Activated CD4-positive, alpha-beta T cell treated with anti-CD3 and anti-CD28 coated beads, Interleukin-2, amount 10 ng/mL, durations not matched to agents 24 days and 14 days (primary cell): ENCODE results near the gene PTPN6. TPM values are rescaled to one million over a fixed set of nuclear protein-coding genes. Genes with fewer than 3 reads are reported as not detected.
"Not testable (repeated sequence)": the region's sequence is repeated elsewhere in the genome, so short reads cannot be mapped to it uniquely, and the experiment has no call there.

Source experiments
- DNase-seq: peaks from one replicate; pipeline ENCODE4 v3.0.0; 2022
- H3K27ac Mint-ChIP-seq: one replicate; pipeline ENCODE4 v1.8.0; 2022; ENCODE audit warnings: mild to moderate bottlenecking, mixed read lengths
- H3K27me3 Mint-ChIP-seq: one replicate; pipeline ENCODE4 v1.8.0; 2022; ENCODE audit warnings: mixed read lengths
- H3K36me3 Mint-ChIP-seq: one replicate; pipeline ENCODE4 v1.8.0; 2022; ENCODE audit warnings: low read depth, mild to moderate bottlenecking, mixed read lengths
- H3K4me1 Mint-ChIP-seq: one replicate; pipeline ENCODE4 v1.8.0; 2021; ENCODE audit warnings: mixed read lengths
- H3K4me3 Mint-ChIP-seq: one replicate; pipeline ENCODE4 v1.8.0; 2022; ENCODE audit warnings: mild to moderate bottlenecking, moderate library complexity, mixed read lengths
- H3K9me3 Mint-ChIP-seq: one replicate; pipeline ENCODE4 v1.8.0; 2021; ENCODE audit warnings: mixed read lengths
- intact Hi-C: fragments of 100-400 bp; cut with micrococcal nuclease; formaldehyde crosslinking; loops from one replicate; pipeline ENCODE4 v1.15.1; 2023
- total RNA-seq: library from RNA; stranded (reverse); gene quantifications from 2 replicates; pipeline ENCODE4 v1.2.3, GENCODE V29; 2022

Gene PTPN6
- 349 and 355 TPM in 2 replicates for total RNA-seq

DNA sequence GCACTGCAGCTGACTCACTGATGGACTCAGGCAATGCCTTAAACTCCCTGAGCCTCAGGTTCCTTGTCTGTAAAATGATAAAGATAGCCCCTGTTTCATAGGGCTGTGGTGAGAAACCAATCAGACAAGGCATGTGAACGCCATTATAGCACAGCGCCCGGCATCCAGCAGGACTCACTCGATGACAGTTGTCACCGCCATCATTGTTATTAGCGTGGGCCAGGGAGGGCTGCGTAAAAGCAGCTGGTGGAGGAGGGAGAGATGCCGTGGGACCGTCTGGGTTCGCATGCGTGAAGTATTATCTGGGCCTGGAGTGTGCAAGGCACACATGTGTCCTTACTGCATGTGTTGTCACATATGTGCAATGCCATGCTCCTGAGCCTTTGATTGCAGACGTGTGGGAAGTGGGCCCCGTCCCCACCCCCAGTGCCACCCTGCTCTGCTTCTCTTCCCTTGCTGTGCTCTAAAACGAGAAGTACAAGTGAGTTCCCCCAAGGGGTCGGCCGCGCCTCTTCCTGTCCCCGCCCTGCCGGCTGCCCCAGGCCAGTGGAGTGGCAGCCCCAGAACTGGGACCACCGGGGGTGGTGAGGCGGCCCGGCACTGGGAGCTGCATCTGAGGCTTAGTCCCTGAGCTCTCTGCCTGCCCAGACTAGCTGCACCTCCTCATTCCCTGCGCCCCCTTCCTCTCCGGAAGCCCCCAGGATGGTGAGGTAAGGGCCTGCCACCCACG lies at the start of gene PTPN6:
TSS of gene PTPN6 (plus strand) at position 546 of the 730 bp plus-strand sequence. CDS start at position 703, 157 bp downstream.
- DNase-seq: peak; percentile 88
- Mint-ChIP-seq H3K9me3 (no peaks in the 10 kb centered on the region), H3K36me3 (peaks cover 51% of the 10 kb centered on the region), H3K4me3 (peak within 1 kb of the TSS; percentile 96), H3K4me1 (peaks cover 68% of the 10 kb centered on the region), H3K27me3 (no peaks in the 10 kb centered on the region), H3K27ac (peak within 1 kb of the TSS; percentile 96)
- intact Hi-C loops: loop anchor here (1.0 to 5.0 kb wide), 2 partner anchors 19 to 499 kb away; partner anchors contain the start of genes EMG1, PHB2 and TAPBPL

DNA sequence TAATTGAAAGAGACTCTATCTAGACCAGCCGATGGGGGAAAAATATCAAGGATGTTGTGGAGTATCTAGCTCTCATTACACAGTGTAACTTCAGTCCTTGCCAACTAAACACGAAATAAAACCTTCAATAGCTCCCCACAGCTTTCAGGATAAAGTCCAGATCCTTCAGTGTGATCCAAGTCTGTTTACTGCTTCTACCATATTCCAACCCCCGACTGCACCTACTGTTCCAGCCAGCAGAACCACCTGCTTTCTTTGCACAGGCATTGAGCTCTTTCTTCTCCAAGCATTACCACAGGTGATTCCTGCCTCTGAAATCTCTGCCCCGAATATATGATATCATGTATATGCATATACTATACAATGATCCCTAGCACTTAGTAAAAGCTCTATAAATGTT lies 48.7 kb upstream of the PTPN6 start:
- no peaks in the 10 kb centered on the region for H3K9me3 Mint-ChIP-seq
- peaks cover 8% of the 10 kb centered on the region for H3K4me1 Mint-ChIP-seq
- no peak for DNase-seq
- intact Hi-C loops: no loop called here
- H3K27ac Mint-ChIP-seq: no peak overlapping the region
- no peak overlapping the region for H3K4me3 Mint-ChIP-seq
- H3K27me3 Mint-ChIP-seq: no peaks in the 10 kb centered on the region
- H3K36me3 Mint-ChIP-seq: no peaks in the 10 kb centered on the region

DNA sequence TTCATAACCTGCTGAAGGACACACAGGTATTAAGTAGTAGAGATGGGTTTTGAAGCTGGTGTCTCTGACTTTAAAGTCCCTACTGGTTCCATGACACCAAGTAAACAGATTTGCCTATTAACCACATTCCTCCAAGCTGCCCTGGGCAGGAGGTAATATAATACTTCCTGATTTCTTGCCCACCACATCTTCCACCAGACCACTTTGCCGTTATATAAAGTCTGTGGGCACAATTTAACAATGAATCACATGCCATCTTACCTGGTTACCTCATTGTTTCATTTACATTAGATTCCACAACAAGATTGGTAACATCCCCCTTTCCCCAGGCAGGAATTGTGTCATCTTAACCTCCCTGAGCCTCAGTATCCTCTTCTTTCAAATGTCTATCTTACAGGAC lies 47.4 kb upstream of the PTPN6 start:
- DNase-seq: no peak
- intact Hi-C loops: loop anchor here (1.0 kb wide), 3 partner anchors 12 to 30 kb away; partner anchors contain the start of gene SPSB2
- Mint-ChIP-seq H3K27ac (no peak overlapping the region), H3K36me3 (no peaks in the 10 kb centered on the region), H3K27me3 (peaks cover 2% of the 10 kb centered on the region), H3K4me1 (peaks cover 8% of the 10 kb centered on the region), H3K4me3 (no peak overlapping the region), H3K9me3 (no peaks in the 10 kb centered on the region)

DNA sequence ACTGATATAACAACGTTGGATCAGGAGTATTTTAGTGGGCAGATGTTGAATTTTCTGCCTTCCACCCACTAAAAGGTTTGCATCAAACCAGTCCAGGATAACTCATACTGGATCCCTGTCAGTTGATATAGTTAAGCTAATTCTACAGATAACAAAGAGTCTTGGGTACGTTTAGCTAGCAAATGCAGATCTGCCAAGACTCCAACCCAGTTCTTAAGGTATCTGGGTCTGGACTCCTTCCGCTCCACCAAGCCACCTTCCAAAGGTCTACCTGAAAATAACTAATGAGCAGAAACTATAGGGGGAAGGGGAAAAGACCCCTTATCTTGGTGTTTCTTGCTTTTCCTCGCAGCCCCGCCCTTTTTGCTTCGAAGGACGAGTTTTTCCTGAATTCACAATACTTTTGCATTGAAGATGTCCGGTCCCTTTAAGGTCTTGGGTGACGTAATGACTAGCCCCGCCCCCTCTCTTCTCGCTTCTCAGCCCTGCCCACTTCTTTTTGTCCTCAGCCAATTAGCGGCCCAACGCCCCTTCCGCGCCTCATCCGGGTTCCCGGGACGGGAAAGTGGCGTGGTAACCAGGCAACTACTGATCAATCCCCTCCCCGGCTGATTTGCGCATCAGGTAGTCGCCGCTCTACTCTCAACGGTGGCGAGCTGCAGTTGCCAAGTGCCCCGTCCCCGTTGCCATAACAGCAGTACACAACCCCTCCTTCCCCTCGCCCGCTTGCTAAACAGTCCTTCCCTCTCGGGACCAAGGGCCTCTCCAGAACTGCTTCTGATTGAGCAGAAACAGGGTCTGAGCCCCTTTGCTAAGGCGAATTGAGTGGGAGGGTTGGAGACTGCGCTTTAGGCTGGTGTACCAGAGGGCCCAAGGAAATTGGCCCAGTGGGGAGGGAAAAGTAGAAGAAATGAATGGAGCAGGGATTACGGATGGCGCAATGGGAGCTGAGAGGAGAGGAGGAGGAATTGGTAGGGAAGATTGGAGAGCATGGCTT lies 46.6 kb upstream of the PTPN6 start, which contains the start of gene LRRC23:
TSS of gene LRRC23 (plus strand) at position 543 of the 997 bp plus-strand sequence. CDS start 812 bp downstream, outside the sequence.
- peaks cover 6% of the 10 kb centered on the region for H3K4me1 Mint-ChIP-seq
- peak; percentile 100 for DNase-seq
- intact Hi-C loops: loop anchor here (1.0 kb wide), 3 partner anchors 13 to 31 kb away; partner anchors contain the start of gene SPSB2
- H3K27ac Mint-ChIP-seq: peak within 1 kb of the TSS; percentile 17
- no peaks in the 10 kb centered on the region for H3K36me3 Mint-ChIP-seq
- H3K27me3 Mint-ChIP-seq: peaks cover 2% of the 10 kb centered on the region
- no peaks in the 10 kb centered on the region for H3K9me3 Mint-ChIP-seq
- H3K4me3 Mint-ChIP-seq: no peak within 1 kb of the TSS

DNA sequence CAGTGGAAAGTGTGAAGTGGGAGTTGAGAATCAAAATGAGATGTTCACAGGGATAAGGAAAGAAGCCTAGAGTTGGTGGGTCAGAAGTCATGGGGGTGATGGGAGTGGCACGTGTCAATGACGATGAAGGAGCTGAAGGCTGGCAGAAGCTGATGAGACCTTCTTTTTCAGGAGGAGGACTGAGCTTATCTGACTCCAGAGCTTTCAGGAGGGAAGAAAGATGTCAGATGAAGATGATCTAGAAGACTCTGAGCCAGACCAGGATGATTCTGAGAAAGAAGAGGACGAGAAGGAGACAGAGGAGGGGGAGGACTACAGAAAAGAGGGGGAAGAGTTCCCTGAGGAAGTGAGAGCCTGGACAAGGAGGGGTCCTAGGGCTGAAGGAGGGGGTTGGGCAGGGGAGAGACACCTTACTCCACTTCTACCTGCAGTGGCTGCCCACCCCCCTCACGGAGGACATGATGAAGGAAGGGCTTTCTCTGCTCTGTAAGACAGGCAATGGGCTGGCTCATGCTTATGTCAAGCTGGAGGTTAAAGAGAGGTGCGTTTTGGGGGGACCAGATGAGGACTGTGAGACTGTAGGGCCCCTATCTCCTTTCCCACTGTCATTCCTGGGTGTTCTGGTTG lies 45.6 kb upstream of the PTPN6 start:
- Mint-ChIP-seq H3K4me3 (no peak overlapping the region), H3K27ac (no peak overlapping the region), H3K36me3 (no peaks in the 10 kb centered on the region), H3K4me1 (no peaks in the 10 kb centered on the region), H3K9me3 (no peaks in the 10 kb centered on the region), H3K27me3 (peaks cover 2% of the 10 kb centered on the region)
- no peak for DNase-seq
- intact Hi-C loops: no loop called here

DNA sequence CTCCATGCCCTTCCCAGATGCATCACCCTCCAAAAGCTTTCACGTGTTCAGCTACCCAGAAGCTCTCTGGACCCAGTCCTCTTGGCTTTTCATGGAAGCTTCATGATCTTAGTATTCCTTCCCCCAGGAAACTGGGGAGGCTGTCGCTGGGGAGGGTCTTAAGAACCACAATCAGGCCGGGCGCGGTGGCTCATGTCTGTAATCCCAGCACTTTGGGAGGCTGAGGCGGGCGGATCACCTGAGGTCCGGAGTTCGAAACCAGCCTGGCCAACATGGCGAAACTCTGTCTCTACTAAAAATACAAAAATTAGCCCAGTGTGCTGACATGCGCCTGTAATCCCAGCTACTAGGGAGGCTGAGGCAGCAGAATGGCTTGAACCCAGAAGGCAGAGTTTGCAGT lies 43.0 kb upstream of the PTPN6 start:
- H3K27me3 Mint-ChIP-seq, H3K4me3 Mint-ChIP-seq, intact Hi-C loops, DNase-seq, H3K36me3 Mint-ChIP-seq, H3K27ac Mint-ChIP-seq, H3K4me1 Mint-ChIP-seq, H3K9me3 Mint-ChIP-seq: not testable (repeated sequence)

DNA sequence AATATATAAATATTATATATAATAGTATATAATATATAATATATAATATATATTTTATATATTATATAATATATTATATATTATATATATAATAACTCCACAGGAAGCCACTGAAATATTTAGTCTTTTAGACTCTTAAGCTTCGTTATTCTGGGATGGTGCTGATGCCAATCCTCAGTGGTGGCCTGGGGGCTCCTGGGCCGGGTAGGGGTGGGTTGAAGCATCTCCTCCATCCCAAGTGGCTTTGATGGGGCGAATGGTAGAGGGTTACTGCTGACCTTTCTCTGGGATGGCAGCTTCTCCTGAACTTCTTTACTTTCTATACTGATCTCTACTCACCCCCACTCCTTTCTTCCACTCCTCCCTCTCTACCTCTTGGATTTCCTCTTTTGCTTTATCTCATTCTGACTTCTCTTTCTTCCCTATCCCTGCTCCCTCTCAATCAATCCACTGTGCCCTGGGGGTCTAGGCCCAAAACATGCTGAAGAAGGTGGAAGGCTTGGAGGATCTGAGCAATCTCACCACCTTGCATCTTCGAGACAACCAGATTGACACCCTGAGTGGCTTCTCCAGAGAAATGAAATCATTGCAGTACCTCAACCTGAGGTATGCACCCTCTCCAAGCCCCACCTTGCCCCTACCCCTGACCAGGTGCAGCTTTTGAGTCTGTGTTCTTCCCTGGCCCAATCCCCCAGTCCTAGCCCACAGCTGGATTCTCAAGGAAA lies 41.6 kb upstream of the PTPN6 start:
- intact Hi-C loops: no loop called here
- Mint-ChIP-seq H3K36me3 (no peaks in the 10 kb centered on the region), H3K27ac (no peak overlapping the region)

DNA sequence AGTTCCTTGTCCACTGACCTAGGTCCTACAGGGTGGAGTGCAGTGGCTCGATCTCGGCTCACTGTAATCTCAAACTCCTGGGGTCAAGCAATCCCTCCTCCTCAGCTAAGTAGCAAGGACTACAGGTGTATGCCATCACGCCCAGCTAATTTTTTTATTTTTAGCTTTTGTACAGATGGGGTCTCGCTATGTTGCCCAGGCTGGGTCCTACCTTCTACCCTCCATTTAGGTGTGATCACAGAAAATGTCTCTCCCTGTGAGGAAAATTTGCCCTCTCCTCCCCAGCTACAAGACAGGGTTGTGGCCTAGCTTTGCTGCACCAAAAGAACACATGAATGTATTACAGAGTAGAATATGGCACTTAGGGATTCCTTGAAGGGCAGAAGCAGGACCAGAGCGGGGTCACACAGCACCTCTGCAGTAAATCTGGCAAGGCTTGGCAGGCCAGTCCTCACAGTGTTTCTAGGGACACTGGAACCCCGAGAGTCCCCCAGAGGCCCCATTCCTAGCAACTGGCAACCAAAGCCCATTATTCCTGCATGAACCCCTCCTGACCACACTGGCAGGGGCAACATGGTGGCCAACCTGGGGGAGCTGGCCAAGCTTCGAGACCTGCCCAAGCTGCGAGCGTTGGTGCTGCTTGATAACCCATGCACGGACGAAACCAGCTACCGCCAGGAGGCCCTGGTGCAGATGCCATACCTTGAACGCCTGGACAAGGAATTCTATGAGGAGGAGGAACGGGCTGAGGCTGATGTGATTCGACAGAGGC lies 38.8 kb upstream of the PTPN6 start:
- intact Hi-C loops: no loop called here
- peaks cover 16% of the 10 kb centered on the region for H3K36me3 Mint-ChIP-seq
- peaks cover 33% of the 10 kb centered on the region for H3K4me1 Mint-ChIP-seq

More for the DNA sequence above, 41.6 kb upstream of the PTPN6 start:
- Mint-ChIP-seq H3K4me1 (peaks cover 11% of the 10 kb centered on the region), H3K9me3 (no peaks in the 10 kb centered on the region), H3K27me3 (peaks cover 2% of the 10 kb centered on the region), H3K4me3 (no peak overlapping the region)
- peak; percentile 65 for DNase-seq

DNA sequence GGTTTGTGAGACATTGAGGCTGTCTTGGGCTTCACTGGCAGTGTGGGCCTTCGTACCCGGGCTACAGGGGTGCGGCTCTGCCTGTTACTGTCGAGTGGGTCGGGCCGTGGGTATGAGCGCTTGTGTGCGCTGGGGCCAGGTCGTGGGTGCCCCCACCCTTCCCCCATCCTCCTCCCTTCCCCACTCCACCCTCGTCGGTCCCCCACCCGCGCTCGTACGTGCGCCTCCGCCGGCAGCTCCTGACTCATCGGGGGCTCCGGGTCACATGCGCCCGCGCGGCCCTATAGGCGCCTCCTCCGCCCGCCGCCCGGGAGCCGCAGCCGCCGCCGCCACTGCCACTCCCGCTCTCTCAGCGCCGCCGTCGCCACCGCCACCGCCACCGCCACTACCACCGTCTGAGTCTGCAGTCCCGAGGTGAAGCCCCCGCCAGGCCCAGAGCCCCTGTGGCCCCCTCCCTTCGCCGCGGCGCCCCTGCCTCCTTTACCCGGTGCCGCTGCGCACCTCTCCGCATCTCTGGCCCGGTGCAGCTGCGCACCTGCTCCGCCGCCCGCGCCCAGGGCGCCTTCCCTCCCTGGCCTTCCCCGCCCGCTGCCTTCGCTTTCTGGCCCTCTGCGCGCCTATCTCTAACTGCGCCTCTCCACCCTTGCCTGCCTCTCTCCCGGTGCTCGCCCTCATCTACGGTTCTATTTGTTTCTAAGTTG lies 36.8 kb upstream of the PTPN6 start, which contains the start of gene ENO2:
TSS of gene ENO2 (plus strand) at position 335 of the 701 bp plus-strand sequence. CDS start 1,253 bp downstream, outside the sequence.
- peak; percentile 94 for DNase-seq
- H3K36me3 Mint-ChIP-seq: peaks cover 26% of the 10 kb centered on the region
- H3K9me3 Mint-ChIP-seq: no peaks in the 10 kb centered on the region
- intact Hi-C loops: loop anchor here (1.0 to 2.0 kb wide), 4 partner anchors 23 to 50 kb away; partner anchors contain the start of genes C12orf57 and SPSB2
- H3K4me1 Mint-ChIP-seq: peaks cover 40% of the 10 kb centered on the region
- H3K4me3 Mint-ChIP-seq: peak within 1 kb of the TSS; percentile 99
- H3K27ac Mint-ChIP-seq: peak within 1 kb of the TSS; percentile 94
- no peaks in the 10 kb centered on the region for H3K27me3 Mint-ChIP-seq

More for the DNA sequence above, 38.8 kb upstream of the PTPN6 start:
- Mint-ChIP-seq H3K4me3 (peak overlapping the region; percentile 99), H3K9me3 (no peaks in the 10 kb centered on the region), H3K27ac (peak overlapping the region; percentile 60), H3K27me3 (peaks cover 2% of the 10 kb centered on the region)
- no peak for DNase-seq

DNA sequence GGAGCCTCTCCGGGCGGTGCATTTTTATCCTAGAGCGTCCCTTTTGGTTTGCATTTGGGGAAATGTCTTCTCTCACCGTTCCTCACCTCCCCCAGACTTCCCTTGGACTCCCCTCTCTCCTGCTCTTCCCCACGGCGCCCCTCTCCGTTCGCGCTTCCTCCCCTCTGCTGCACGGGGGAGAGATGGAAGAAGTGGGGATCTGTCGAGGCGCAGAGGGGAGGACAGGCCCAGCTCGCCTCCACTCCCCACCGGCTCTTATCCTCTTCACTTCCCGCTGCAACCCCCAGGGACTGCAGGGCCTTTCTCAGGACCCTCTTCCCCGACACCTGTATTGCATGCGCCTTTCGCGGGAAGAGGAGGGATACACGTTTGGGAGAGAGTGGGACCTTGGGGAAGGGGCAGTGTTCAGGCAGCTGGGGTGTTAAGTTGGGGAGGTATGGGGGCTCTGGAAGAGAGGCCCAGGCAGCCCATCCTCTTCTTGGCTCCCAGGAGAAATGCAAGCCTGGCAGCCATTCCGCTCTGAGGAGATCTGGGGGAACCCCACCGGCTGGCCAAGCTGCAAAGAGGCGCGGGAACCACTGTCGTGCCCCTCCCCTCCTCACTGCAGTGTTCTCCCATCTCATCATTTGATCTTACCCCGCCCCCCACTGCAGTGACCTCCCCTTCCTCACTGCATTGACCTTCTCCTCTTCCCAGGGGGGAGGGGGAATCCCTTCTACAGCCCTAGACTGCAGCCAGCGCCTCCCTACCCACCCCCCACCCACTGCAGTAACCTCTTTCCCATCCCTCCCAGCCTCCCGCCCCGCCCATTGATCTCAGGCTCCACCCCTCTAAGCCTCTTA lies 36.0 kb upstream of the PTPN6 start:
- Mint-ChIP-seq H3K4me1 (peaks cover 47% of the 10 kb centered on the region), H3K9me3 (no peaks in the 10 kb centered on the region), H3K36me3 (peaks cover 34% of the 10 kb centered on the region), H3K27ac (peak overlapping the region; percentile 94), H3K4me3 (peak overlapping the region; percentile 99), H3K27me3 (no peaks in the 10 kb centered on the region)
- intact Hi-C loops: loop anchor here (1.0 to 2.0 kb wide), 4 partner anchors 24 to 50 kb away; partner anchors contain the start of genes C12orf57 and SPSB2
- DNase-seq: peak; percentile 71

DNA sequence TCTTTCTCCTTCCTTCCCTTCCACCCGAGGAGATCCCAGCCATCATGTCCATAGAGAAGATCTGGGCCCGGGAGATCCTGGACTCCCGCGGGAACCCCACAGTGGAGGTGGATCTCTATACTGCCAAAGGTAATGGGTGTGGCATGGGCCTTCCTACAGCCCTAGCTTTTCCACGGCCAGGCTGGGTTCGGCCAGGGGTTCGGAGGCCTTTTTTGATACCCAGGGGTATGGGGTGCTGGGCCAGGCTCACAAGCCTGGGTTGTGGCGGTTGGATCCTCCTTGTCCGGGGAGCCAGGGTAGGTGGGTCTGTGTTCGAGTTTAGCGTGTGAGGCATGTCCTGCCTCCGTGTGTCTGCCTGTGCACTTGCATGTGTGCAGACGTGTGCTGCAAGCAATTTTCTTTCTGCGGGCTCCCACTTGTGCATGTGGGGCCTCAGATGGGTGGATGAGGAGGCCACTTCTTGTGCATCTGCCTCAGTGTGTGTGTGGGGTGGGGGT lies 35.3 kb upstream of the PTPN6 start:
- DNase-seq: no peak
- Mint-ChIP-seq H3K27me3 (no peaks in the 10 kb centered on the region), H3K4me1 (peaks cover 47% of the 10 kb centered on the region), H3K4me3 (peak overlapping the region; percentile 99), H3K27ac (peak overlapping the region; percentile 94), H3K9me3 (no peaks in the 10 kb centered on the region), H3K36me3 (peaks cover 34% of the 10 kb centered on the region)
- intact Hi-C loops: loop anchor here (2.0 kb wide), 2 partner anchors 43 to 49 kb away; partner anchors contain the start of gene SPSB2
